ENCODE data around the gene PI4K2B.
A peak's percentile ranks its signal among the peaks of the same experiment; 100 is the strongest.
"Not testable (repeated sequence)": the region's sequence is repeated elsewhere in the genome, so short reads cannot be mapped to it uniquely, and the experiment has no call there.

The PI4K2B gene

GRCh38 chr4:25234390-25235370 lies 847 bp downstream of the PI4K2B start:
- peak overlapping the region; percentile 85 for H3K4me3 Mint-ChIP-seq
- H3K9me3 Mint-ChIP-seq, result peaks cover 5% of the 10 kb centered on the region
- DNase-seq, result no peak
- H3K27me3 Mint-ChIP-seq, result no peaks in the 10 kb centered on the region
- peaks cover 52% of the 10 kb centered on the region for H3K4me1 Mint-ChIP-seq (ENCODE audit: low read depth)
- H3K27ac Mint-ChIP-seq, result peak overlapping the region; percentile 92
- peaks cover 46% of the 10 kb centered on the region for H3K36me3 Mint-ChIP-seq (ENCODE audit: low read depth)

GRCh38 chr4:25235401-25235800 lies 1.6 kb downstream of the PI4K2B start:
- H3K4me3 Mint-ChIP-seq, result peak overlapping the region; percentile 85
- H3K27me3 Mint-ChIP-seq, result no peaks in the 10 kb centered on the region
- H3K9me3 Mint-ChIP-seq, result peaks cover 5% of the 10 kb centered on the region
- peak overlapping the region; percentile 92 for H3K27ac Mint-ChIP-seq
- peaks cover 59% of the 10 kb centered on the region for H3K4me1 Mint-ChIP-seq (ENCODE audit: low read depth)
- peaks cover 46% of the 10 kb centered on the region for H3K36me3 Mint-ChIP-seq (ENCODE audit: low read depth)
- DNase-seq, result no peak

DNA sequence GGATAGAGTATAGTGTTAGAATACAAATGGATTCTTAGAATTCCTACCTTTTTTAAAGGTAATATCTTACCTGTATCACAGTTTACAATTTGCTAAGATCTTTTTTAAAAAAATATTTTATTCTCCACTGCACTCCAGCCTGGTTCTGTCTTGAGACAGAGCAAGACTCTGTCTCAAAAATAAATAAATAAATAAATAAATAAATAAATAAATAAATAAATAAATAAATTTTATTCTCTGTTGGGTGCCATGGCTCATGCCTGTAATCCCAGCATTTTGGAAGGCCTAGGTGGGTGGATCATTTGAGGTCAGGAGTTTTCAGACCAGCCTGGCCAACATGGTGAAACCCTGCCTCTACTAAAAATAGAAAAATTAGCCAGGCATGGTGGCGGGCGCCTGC lies 2.2 kb downstream of the PI4K2B start:
- H3K9me3 Mint-ChIP-seq, DNase-seq, H3K27me3 Mint-ChIP-seq: not testable (repeated sequence)
- Mint-ChIP-seq H3K27ac (peak overlapping the region; percentile 92), H3K4me3 (peak overlapping the region; percentile 85), H3K36me3 (ENCODE audit: low read depth) (peaks cover 46% of the 10 kb centered on the region), H3K4me1 (ENCODE audit: low read depth) (peaks cover 62% of the 10 kb centered on the region)

DNA sequence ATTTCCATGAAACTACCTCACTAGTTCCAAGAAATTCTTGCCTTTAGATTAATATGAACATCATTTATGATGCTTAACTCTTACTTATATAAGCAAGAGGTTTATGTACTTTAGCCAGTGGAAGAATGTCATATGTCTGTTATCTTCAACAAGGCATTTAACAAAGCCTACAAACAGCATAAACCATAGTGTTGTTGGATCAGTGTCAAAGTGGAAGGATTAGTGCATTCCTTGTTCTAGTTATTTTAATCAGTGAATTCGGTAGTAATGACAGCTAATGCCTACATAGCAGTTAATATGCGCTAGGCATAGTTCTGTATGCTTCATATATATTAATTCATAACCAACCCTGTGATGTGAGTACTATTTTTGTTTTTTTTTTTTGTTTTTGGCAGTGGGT lies 3.1 kb downstream of the PI4K2B start:
- Mint-ChIP-seq H3K27ac (no peak overlapping the region), H3K4me3 (no peak overlapping the region)

GRCh38 chr4:25238052-25238451 lies 4.2 kb downstream of the PI4K2B start:
- peaks cover 60% of the 10 kb centered on the region for H3K4me1 Mint-ChIP-seq (ENCODE audit: low read depth)
- DNase-seq, result no peak
- H3K27me3 Mint-ChIP-seq, result no peaks in the 10 kb centered on the region
- H3K36me3 Mint-ChIP-seq (ENCODE audit: low read depth), result peaks cover 54% of the 10 kb centered on the region
- H3K9me3 Mint-ChIP-seq, result no peaks in the 10 kb centered on the region
- no peak overlapping the region for H3K27ac Mint-ChIP-seq
- no peak overlapping the region for H3K4me3 Mint-ChIP-seq

More for the DNA sequence above, 3.1 kb downstream of the PI4K2B start:
- H3K27me3 Mint-ChIP-seq, result no peaks in the 10 kb centered on the region
- H3K36me3 Mint-ChIP-seq (ENCODE audit: low read depth), result peaks cover 46% of the 10 kb centered on the region
- H3K4me1 Mint-ChIP-seq (ENCODE audit: low read depth), result peaks cover 65% of the 10 kb centered on the region
- H3K9me3 Mint-ChIP-seq, result peaks cover 5% of the 10 kb centered on the region
- no peak for DNase-seq

DNA sequence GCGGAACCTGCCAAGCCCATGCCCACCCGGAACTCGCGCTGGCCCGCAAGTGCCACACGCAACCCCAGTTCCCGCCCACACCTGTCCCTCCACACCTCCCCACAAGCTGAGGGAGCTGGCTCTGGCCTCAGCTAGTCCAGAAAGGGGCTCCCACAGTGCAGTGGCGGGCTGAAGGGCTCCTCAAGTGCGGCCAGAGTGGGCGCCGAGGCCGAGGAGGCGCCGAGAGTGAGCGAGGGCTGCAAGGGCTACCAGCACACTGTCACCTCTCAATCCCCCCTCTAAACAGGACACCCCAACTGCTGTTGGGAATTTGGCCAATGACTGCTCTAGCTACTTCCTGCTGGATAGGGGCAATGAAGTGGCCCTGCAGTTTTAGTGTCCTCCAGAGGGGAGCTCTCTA lies 5.7 kb downstream of the PI4K2B start:
- Mint-ChIP-seq H3K4me1 (ENCODE audit: low read depth) (peaks cover 59% of the 10 kb centered on the region), H3K27ac (peak overlapping the region; percentile 82), H3K36me3 (ENCODE audit: low read depth) (peaks cover 63% of the 10 kb centered on the region)
- not testable (repeated sequence) for H3K27me3 Mint-ChIP-seq, H3K9me3 Mint-ChIP-seq, DNase-seq, H3K4me3 Mint-ChIP-seq

- not testable (repeated sequence) for H3K27me3 Mint-ChIP-seq, H3K9me3 Mint-ChIP-seq, DNase-seq
- Mint-ChIP-seq H3K36me3 (ENCODE audit: low read depth) (peaks cover 62% of the 10 kb centered on the region), H3K4me3 (peak overlapping the region; percentile 24), H3K27ac (peak overlapping the region; percentile 82), H3K4me1 (ENCODE audit: low read depth) (peaks cover 59% of the 10 kb centered on the region)
These were observed 6.9 kb downstream of the PI4K2B start for GRCh38 chr4:25240754-25241210.

- peaks cover 59% of the 10 kb centered on the region for H3K36me3 Mint-ChIP-seq (ENCODE audit: low read depth)
- H3K27ac Mint-ChIP-seq, H3K9me3 Mint-ChIP-seq, DNase-seq, H3K4me3 Mint-ChIP-seq, H3K27me3 Mint-ChIP-seq: not testable (repeated sequence)
- peaks cover 55% of the 10 kb centered on the region for H3K4me1 Mint-ChIP-seq (ENCODE audit: low read depth)
These were observed 8.4 kb downstream of the PI4K2B start for GRCh38 chr4:25242195-25242594.

DNA sequence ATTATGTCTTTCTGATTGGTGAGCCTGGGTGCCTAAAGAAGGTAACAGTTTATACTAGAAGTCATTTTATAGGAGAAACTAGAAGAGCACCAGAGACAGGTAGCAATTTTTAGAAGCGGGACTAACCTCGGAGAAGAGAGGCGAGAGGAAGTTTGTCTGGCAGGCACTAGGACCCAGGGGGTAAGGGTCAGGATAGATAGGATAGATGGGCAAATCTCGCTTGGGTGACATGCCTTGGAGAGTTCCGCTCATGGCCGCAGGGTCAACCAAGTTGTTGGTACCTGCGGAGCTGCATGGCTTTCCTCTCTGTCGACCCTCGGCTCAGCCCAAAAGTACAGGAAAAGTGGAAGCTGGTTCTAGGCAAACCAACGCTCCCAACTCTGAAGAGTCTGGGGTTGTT lies 11.3 kb downstream of the PI4K2B start:
- peaks cover 7% of the 10 kb centered on the region for H3K9me3 Mint-ChIP-seq
- peaks cover 53% of the 10 kb centered on the region for H3K36me3 Mint-ChIP-seq (ENCODE audit: low read depth)
- no peak overlapping the region for H3K4me3 Mint-ChIP-seq
- peaks cover 38% of the 10 kb centered on the region for H3K4me1 Mint-ChIP-seq (ENCODE audit: low read depth)
- no peaks in the 10 kb centered on the region for H3K27me3 Mint-ChIP-seq
- no peak for DNase-seq
- H3K27ac Mint-ChIP-seq, result no peak overlapping the region

DNA sequence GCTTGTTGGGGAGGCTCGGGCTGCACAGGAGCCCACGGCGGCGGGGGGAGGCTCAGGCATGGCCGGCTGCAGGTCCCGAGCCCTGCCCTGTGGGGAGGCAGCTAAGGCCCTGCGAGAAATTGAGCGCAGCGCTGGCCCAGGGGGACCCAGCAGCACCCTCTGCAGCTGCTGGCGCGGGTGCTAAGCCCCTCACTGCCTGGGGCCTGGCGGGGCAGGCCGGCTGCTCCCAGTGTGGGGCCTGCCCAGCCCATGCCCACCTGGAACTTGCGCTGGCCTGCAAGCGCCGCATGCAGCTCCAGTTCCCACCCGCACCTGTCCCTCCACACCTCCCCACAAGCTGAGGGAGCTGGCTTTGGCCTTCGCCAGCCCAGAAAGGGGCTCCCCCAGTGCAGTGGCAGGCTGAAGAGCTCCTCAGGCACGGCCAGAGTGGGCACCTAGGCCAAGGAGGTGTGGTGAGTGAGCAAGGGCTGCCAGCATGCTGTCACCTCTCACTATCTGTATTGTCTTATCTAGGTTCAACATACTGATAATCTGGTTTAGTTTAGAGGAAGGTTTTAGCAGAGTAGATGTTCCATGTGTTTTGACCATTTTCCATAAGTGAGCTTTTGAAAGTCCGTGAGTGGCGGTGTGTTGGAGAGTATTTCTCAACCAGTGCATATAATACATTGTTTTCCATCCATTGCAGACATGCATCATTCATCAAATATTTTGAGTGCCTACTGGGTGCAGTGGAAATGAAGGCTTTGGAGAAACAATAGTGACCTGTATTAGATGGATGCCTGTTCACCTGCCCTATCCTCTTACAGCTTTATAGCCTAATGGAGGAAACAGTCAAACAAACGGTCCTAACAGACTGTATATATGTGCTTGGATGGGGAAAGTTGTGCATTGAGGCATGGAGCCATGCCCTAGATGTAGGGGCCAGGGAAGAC lies 13.1 kb downstream of the PI4K2B start:
- H3K27ac Mint-ChIP-seq, result no peak overlapping the region
- H3K36me3 Mint-ChIP-seq (ENCODE audit: low read depth), result peaks cover 53% of the 10 kb centered on the region

GRCh38 chr4:25248875-25249274 lies 15.0 kb downstream of the PI4K2B start:
- H3K27me3 Mint-ChIP-seq, H3K27ac Mint-ChIP-seq, H3K9me3 Mint-ChIP-seq, H3K4me3 Mint-ChIP-seq, DNase-seq: not testable (repeated sequence)
- Mint-ChIP-seq H3K4me1 (ENCODE audit: low read depth) (peaks cover 52% of the 10 kb centered on the region), H3K36me3 (ENCODE audit: low read depth) (peaks cover 39% of the 10 kb centered on the region)

More for the DNA sequence above, 13.1 kb downstream of the PI4K2B start:
- no peaks in the 10 kb centered on the region for H3K27me3 Mint-ChIP-seq
- H3K4me3 Mint-ChIP-seq, result no peak overlapping the region
- no peak for DNase-seq
- H3K4me1 Mint-ChIP-seq (ENCODE audit: low read depth), result peaks cover 40% of the 10 kb centered on the region
- peaks cover 7% of the 10 kb centered on the region for H3K9me3 Mint-ChIP-seq

DNA sequence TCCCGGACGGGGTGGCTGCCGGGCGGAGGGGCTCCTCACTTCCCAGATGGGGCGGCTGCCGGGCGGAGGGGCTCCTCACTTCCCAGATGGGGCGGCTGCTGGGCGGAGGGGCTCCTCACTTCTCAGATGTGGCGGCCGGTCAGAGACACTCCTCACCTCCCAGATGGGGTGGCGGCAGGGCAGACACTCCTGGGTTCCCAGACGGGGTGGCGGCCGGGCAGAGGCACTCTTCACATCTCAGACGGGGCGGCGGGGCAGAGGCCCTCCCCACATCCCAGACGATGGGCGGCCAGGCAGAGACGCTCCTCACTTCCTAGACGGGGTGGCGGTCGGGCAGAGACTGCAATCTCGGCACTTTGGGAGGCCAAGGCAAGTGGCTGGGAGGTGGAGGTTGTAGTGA lies 15.7 kb downstream of the PI4K2B start:
- Mint-ChIP-seq H3K36me3 (ENCODE audit: low read depth) (peaks cover 37% of the 10 kb centered on the region), H3K4me1 (ENCODE audit: low read depth) (peaks cover 50% of the 10 kb centered on the region)
- H3K4me3 Mint-ChIP-seq, H3K27me3 Mint-ChIP-seq, H3K9me3 Mint-ChIP-seq, DNase-seq, H3K27ac Mint-ChIP-seq: not testable (repeated sequence)

- H3K9me3 Mint-ChIP-seq, result no peaks in the 10 kb centered on the region
- peaks cover 44% of the 10 kb centered on the region for H3K36me3 Mint-ChIP-seq (ENCODE audit: low read depth)
- peak overlapping the region; percentile 37 for H3K27ac Mint-ChIP-seq
- no peak overlapping the region for H3K4me3 Mint-ChIP-seq
- peaks cover 36% of the 10 kb centered on the region for H3K4me1 Mint-ChIP-seq (ENCODE audit: low read depth)
- DNase-seq, result no peak
- H3K27me3 Mint-ChIP-seq, result no peaks in the 10 kb centered on the region
These were observed 18.6 kb downstream of the PI4K2B start for GRCh38 chr4:25252230-25253070.

GRCh38 chr4:25253071-25253445 lies 19.2 kb downstream of the PI4K2B start:
- Mint-ChIP-seq H3K27me3 (no peaks in the 10 kb centered on the region), H3K4me1 (ENCODE audit: low read depth) (peaks cover 36% of the 10 kb centered on the region), H3K4me3 (no peak overlapping the region), H3K9me3 (no peaks in the 10 kb centered on the region), H3K27ac (peak overlapping the region; percentile 18), H3K36me3 (ENCODE audit: low read depth) (peaks cover 46% of the 10 kb centered on the region)
- no peak for DNase-seq

Data from activated T-cell treated with anti-CD3 and anti-CD28 coated beads, Interleukin-2, amount 50 U/mL, for 24 hours (primary cell).